ENCODE data around the gene PES1.
A peak's percentile ranks its signal among the peaks of the same experiment; 100 is the strongest.

Gene PES1

DNA sequence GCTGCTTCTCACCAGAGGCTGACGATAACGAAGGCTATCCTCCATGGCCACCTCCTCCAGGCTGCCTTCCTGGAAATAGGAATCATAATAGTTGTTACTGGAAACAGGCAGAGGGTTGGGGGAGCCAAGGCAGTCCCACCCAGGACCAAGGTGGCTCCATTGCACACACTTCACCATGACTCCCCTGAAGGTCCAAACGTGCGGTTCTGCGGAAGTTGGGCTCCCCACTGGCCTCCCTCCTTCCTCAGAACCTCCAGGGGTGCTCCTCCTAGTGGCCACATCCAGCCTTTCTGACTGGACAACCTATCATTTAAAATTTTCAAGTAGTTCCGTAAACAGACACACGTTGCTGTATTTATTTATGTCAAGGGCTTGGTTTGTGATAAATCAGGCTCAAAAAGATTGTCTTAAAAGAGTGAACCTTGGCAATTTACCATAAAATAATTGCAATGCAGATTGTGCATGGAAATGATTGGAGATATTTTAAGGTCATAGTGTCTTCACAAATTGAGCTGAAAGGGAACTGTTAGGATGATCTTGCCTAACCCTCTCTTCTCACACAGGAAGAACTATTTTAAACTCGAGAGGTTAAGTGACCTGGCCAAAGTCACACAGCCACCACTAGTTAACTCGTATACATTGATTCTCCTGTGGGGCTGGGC is 13.9 kb upstream of the PES1 start:
- TF ChIP-seq, protein P1, sequence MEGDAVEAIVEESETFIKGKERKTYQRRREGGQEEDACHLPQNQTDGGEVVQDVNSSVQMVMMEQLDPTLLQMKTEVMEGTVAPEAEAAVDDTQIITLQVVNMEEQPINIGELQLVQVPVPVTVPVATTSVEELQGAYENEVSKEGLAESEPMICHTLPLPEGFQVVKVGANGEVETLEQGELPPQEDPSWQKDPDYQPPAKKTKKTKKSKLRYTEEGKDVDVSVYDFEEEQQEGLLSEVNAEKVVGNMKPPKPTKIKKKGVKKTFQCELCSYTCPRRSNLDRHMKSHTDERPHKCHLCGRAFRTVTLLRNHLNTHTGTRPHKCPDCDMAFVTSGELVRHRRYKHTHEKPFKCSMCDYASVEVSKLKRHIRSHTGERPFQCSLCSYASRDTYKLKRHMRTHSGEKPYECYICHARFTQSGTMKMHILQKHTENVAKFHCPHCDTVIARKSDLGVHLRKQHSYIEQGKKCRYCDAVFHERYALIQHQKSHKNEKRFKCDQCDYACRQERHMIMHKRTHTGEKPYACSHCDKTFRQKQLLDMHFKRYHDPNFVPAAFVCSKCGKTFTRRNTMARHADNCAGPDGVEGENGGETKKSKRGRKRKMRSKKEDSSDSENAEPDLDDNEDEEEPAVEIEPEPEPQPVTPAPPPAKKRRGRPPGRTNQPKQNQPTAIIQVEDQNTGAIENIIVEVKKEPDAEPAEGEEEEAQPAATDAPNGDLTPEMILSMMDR (IDR thresholded peaks at IDR 0.05): peak; percentile 80

DNA sequence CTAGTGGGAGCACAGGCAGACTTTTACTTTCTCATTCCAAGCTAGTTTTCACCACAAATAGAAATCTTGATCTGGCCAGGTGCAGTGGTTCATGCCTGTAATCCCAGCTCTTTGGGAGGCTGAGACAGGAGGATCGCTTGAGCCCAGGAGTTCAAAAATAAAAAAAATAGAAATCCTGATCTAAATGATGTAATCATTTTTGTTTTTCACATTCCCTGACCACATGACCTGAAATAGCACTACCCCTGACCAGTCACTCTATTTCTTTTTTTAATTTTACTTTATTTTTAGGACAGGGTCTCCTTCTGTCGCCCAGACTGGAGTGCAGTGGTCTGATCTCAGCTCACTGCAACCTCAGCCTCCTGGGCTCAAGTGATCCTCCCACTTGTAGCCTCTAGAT is 13.0 kb upstream of the PES1 start:
- TF ChIP-seq, protein P1 (IDR thresholded peaks at IDR 0.05): no peak

- TF ChIP-seq, protein P1 (IDR thresholded peaks at IDR 0.05): no peak
Measured at GRCh38 chr22:30603801-30604200, 12.1 kb upstream of the PES1 start.

- TF ChIP-seq, protein P1 (IDR thresholded peaks at IDR 0.05): peak; percentile 48
Measured at GRCh38 chr22:30602049-30602448, 10.3 kb upstream of the PES1 start.

DNA sequence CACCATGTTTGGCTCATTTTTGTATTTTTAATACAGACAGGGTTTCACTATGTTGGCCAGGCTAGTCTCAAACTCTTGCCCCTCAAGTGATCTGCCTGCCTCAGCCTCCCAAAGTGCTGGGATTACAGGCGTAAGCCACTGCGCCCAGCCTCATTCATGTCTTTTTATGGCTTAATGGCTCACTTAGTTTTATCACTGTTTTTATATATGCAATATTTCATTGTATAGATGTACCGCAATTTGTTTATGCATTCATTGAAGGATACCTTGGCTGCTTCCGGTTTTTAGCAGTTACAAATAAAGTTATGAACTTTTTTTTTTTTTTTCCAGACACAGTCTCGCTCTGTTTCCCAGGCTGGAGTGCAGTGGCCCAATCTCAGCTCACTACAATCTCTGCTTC is 9.8 kb upstream of the PES1 start:
- TF ChIP-seq, protein P1 (IDR thresholded peaks at IDR 0.05): no peak

DNA sequence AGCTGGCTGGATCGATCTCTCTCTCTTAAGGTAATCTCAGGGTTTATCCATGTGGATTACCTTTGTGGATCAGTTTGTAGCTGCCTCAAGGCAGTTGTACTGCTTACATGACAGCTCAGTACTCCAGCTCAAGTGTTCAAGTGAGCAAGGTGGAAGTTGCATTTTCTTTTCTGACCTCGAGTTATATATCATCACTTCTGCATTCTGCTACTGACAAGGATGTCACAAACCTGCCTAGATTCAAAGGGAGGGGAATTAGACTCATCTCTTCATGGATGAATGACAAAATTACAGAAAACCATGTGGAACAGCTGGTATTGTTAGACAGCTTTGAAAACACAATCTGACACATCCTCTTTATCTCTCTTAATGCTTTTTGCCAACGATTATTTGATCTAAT is 9.2 kb upstream of the PES1 start:
- TF ChIP-seq, protein P1 (IDR thresholded peaks at IDR 0.05): no peak

- TF ChIP-seq, protein P1 (IDR thresholded peaks at IDR 0.05): no peak
Measured at GRCh38 chr22:30598986-30599385, 7.3 kb upstream of the PES1 start.

- TF ChIP-seq, protein P1 (IDR thresholded peaks at IDR 0.05): no peak
Measured at GRCh38 chr22:30596886-30597285, 5.2 kb upstream of the PES1 start.

All from LNCAP (cell line).